ENCODE measurements around the gene FASN.

FASN gene

DNA sequence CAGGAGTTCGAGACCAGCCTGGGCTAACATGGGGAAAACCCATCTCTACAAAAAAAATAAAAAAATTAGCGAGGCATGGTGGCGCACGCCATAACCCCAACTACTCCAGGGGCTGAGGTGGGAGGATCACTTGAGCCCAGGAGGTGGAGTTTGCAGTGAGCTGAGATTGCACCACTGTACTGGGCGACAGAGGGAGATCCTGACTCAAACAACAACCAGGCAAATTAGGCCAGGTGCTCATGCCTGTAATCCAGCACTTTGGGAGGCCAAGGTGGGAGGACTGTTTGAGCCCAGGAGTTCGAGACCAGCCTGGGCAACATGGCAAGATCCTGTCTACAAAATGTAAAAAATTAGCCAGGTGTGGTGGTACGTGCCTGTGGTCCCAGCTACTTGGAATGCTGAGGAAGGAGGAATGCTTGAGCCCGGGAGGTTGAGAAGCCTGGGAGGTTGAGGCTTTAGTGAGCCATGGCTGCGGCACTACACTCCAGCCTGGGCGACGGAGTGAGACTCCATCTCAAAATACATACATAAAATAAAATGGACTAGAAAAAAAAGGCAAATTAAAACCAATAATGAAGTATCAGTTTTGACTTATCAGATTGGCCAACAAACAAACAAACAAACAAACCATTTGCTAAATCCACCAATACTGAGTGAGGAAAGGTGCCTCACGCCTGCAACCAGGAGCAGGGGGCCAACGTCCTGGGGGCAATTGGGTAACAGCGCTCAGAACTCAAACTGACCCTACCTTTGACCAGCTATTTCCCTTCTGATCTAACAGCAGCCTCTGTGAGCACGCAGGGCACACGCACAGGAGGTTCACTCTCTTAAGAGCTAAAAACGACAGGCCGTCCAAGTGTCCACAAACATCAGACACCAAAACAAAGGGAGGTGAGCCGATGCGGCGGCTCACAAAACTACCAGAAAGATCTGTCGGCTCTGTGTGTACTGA lies 19.4 kb upstream of the FASN start:
- TF ChIP-seq, protein P1, sequence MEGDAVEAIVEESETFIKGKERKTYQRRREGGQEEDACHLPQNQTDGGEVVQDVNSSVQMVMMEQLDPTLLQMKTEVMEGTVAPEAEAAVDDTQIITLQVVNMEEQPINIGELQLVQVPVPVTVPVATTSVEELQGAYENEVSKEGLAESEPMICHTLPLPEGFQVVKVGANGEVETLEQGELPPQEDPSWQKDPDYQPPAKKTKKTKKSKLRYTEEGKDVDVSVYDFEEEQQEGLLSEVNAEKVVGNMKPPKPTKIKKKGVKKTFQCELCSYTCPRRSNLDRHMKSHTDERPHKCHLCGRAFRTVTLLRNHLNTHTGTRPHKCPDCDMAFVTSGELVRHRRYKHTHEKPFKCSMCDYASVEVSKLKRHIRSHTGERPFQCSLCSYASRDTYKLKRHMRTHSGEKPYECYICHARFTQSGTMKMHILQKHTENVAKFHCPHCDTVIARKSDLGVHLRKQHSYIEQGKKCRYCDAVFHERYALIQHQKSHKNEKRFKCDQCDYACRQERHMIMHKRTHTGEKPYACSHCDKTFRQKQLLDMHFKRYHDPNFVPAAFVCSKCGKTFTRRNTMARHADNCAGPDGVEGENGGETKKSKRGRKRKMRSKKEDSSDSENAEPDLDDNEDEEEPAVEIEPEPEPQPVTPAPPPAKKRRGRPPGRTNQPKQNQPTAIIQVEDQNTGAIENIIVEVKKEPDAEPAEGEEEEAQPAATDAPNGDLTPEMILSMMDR (conservative IDR thresholded peaks at IDR 0.05; ENCODE audit: control insufficient read depth, insufficient read depth, low read depth, low read length): no peak
- DNase-seq (ENCODE audit: low read depth): no peak
- no peak overlapping the region for H3K4me3 ChIP-seq (ENCODE audit: control insufficient read depth, low read depth, low read length)

GRCh38 chr17:82116246-82116645 lies 18.2 kb upstream of the FASN start:
- TF ChIP-seq, protein P1 (conservative IDR thresholded peaks at IDR 0.05; ENCODE audit: control insufficient read depth, insufficient read depth, low read depth, low read length): no peak
- no peak for DNase-seq (ENCODE audit: low read depth)
- no peak overlapping the region for H3K4me3 ChIP-seq (ENCODE audit: control insufficient read depth, low read depth, low read length)

GRCh38 chr17:82114872-82115271 lies 16.8 kb upstream of the FASN start:
- TF ChIP-seq, protein P1 (conservative IDR thresholded peaks at IDR 0.05; ENCODE audit: control insufficient read depth, insufficient read depth, low read depth, low read length): no peak
- DNase-seq (ENCODE audit: low read depth): no peak
- no peak overlapping the region for H3K4me3 ChIP-seq (ENCODE audit: control insufficient read depth, low read depth, low read length)

- TF ChIP-seq, protein P1 (conservative IDR thresholded peaks at IDR 0.05; ENCODE audit: control insufficient read depth, insufficient read depth, low read depth, low read length): no peak
- DNase-seq (ENCODE audit: low read depth): no peak
- no peak overlapping the region for H3K4me3 ChIP-seq (ENCODE audit: control insufficient read depth, low read depth, low read length)
These were observed 16.4 kb upstream of the FASN start for GRCh38 chr17:82114447-82114846.

DNA sequence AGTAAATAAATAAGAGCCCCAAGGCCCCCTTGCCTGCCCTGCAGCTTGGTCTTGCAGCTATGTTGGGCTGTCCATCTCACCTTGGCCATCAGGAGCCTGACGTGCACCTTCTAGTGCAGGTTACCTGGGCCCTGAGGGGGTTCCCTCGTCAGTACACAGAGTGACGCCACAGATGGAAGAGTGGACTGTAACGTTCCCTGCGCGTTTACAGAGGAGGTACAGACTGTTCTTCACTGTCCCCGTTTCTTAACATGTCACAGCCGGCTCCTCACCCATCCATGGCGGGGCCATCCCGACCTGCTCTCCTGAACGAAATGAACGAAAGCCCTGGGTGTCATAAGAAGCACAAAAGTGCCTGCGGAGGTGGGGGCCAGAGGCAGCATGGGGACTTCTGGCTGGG lies 15.9 kb upstream of the FASN start:
- no peak overlapping the region for H3K4me3 ChIP-seq (ENCODE audit: control insufficient read depth, low read depth, low read length)
- TF ChIP-seq, protein P1 (conservative IDR thresholded peaks at IDR 0.05; ENCODE audit: control insufficient read depth, insufficient read depth, low read depth, low read length): no peak
- DNase-seq (ENCODE audit: low read depth): no peak

DNA sequence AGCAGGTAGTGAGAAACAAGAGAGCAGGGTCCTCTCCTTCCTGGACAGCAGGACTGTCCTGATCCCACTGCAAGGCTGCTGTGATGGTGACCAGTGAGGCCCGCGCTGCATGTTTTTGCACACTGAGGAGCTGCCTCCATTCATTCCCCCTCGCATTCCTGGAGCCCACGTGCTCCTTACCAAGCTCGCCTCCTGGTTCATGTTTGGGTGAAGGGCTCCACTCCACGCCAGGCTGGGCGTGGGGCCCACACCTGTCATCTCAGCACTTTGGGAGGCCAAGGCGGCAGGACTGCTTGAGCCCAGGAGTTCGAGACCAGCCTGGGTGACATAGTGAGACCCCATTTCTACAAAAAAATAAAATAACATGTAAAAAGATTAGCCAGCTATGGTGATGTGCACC lies 15.4 kb upstream of the FASN start:
- DNase-seq (ENCODE audit: low read depth): no peak
- TF ChIP-seq, protein P1 (conservative IDR thresholded peaks at IDR 0.05; ENCODE audit: control insufficient read depth, insufficient read depth, low read depth, low read length): no peak

More for the DNA sequence above, 15.4 kb upstream of the FASN start:
- no peak overlapping the region for H3K4me3 ChIP-seq (ENCODE audit: control insufficient read depth, low read depth, low read length)

All from fibroblast of mammary gland (primary cell).